Measurements from ENCODE around the gene YKT6.

DNA sequence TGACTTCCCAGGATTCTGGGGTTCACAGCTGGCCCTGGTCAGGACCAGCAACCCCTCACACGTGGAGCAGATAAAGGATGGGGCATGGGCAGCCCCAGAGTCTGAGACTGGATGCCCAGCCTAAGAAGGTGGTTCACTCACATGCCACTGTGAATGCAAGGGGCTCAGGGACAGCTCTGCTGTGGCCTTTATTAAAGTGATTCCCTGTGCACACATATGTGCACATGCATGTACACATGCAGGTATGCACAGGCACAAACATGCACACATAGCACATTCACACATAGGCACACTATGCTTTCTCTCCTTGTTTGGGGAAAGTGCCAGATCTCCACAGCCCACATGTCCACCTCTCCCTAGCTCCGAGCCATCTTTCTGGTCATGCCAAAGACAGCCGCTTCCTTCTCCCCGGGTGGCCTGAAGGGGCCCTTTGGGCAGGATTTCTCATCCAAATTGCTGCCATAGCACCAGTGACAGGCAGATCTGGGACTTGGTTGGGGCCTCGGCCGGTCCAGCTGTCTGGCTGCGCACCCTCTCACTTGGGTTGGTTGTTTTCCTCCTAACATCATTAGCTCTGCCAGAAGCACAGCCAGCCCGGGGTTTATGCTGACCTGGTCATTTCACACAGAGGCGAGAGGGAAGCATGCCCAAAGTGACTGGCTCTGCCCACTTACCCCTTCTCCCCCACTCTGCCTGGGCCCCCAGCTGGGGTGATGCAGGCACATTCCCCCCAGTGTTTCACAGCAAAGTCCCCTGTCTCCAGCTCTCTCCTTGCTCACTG lies 13.0 kb upstream of the YKT6 start:
- TF ChIP-seq, protein P1, sequence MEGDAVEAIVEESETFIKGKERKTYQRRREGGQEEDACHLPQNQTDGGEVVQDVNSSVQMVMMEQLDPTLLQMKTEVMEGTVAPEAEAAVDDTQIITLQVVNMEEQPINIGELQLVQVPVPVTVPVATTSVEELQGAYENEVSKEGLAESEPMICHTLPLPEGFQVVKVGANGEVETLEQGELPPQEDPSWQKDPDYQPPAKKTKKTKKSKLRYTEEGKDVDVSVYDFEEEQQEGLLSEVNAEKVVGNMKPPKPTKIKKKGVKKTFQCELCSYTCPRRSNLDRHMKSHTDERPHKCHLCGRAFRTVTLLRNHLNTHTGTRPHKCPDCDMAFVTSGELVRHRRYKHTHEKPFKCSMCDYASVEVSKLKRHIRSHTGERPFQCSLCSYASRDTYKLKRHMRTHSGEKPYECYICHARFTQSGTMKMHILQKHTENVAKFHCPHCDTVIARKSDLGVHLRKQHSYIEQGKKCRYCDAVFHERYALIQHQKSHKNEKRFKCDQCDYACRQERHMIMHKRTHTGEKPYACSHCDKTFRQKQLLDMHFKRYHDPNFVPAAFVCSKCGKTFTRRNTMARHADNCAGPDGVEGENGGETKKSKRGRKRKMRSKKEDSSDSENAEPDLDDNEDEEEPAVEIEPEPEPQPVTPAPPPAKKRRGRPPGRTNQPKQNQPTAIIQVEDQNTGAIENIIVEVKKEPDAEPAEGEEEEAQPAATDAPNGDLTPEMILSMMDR (IDR thresholded peaks at IDR 0.05), result no peak
- TF ChIP-seq POLR2A (IDR thresholded peaks at IDR 0.05) (no peak), EP300 (IDR thresholded peaks at IDR 0.05) (no peak)

Data from tibial nerve (tissue), 4 donors.